H1 (cell line): ENCODE results near the gene TXK. TPM values are rescaled to one million over a fixed set of nuclear protein-coding genes. Genes with fewer than 3 reads are reported as not detected.

Source experiments
- CHD7 ChIP-seq: fragments of 300-600 bp; sonication (generic); IDR thresholded peaks from 2 replicates; pipeline ENCODE4 v1.7.1; 2012; ENCODE audit warnings: low read length, moderate library complexity, mild to moderate bottlenecking, inconsistent platforms; ENCODE audit not compliant: insufficient replicate concordance
- E2F6 ChIP-seq: IDR thresholded peaks from 2 replicates; pipeline ENCODE4 v1.6.1; 2012; ENCODE audit warnings: inconsistent platforms
- EP300 ChIP-seq, 2 experiments: IDR thresholded peaks; 1 replicate in 1 of 2; 2 replicates in 1 of 2; pipeline ENCODE4 v1.6.1; 2011 to 2012; ENCODE audit warnings: low read depth in 2 of 2, low read length in 2 of 2, mild to moderate bottlenecking in 2 of 2, borderline replicate concordance in 1 of 2, inconsistent platforms in 1 of 2, moderate library complexity in 1 of 2
- JUN ChIP-seq: IDR thresholded peaks from 2 replicates; pipeline ENCODE4 v1.6.1; 2011; ENCODE audit warnings: low read depth, mild to moderate bottlenecking, improper control_type of control experiment, low read length
- POU5F1 ChIP-seq: IDR thresholded peaks from 2 replicates; pipeline ENCODE4 v1.6.1; 2011; ENCODE audit warnings: low read depth, mild to moderate bottlenecking, low read length, moderate library complexity
- SP1 ChIP-seq: IDR thresholded peaks from 2 replicates; pipeline ENCODE4 v1.6.1; 2011; ENCODE audit warnings: low read depth, low read length
- TAF7 ChIP-seq: optimal IDR thresholded peaks from 2 replicates; pipeline ENCODE3; 2011; ENCODE audit warnings: low read depth, mild to moderate bottlenecking, inconsistent platforms, low read length, moderate library complexity, borderline replicate concordance
- polyA plus RNA-seq, 7 experiments: library from polyadenylated mRNA; depleted of rRNA in 3 of 7; stranded (reverse) in 5 of 7; unstranded in 2 of 7; fragments of >200 nt in 5 of 7; fragments of 200-250 nt in 2 of 7; gene quantifications; 1 replicate in 5 of 7; 2 replicates in 1 of 7; 4 replicates in 1 of 7; pipeline versions ENCODE4 v1.2.1 to v1.2.3, GENCODE V29; 2011 to 2013; ENCODE audit warnings: missing spikeins in 2 of 7, mixed read lengths in 2 of 7
- total RNA-seq: library from RNA; stranded (reverse); fragmentation: NEBNext Ultra II Directional; extraction: Animal tissue kit (Norgen Biotek cat#: 25700); gene quantifications from 2 replicates; pipeline ENCODE4 v1.2.1, GENCODE V29; 2021

TXK gene
- total and polyA plus RNA-seq, 2 of the 8 experiments (the other 6 are each of a cell fraction or from before 2014, with no cell fraction given) = not detected

DNA sequence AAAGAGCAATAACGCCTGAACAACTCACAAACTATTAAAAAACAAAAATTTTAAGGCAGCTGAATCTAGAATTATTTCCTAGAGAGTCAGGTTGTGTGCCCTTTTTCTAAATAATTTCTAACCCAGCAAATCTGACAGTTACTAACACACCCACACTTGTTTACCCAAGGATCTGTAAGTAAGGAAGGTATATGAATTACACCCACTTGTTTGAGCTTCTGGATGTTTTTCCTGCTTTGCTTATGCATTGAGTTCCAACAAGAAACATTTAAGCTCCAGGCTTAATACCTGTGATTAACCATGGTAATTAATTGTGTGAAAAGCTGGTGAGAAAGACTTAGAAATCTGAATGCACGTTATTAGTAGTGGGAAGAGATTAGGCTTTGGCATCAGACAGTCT, 115.9 kb downstream of the TXK start (continued):
- no peak for TF ChIP-seq CHD7
- no peak for TF ChIP-seq SP1
- no peak for TF ChIP-seq POU5F1
- TF ChIP-seq E2F6 = no peak
- TF ChIP-seq TAF7 = no peak
- TF ChIP-seq EP300 (IDR thresholded peaks at IDR 0.05; ENCODE audit: borderline replicate concordance in 1 of 2, low read depth in 2 of 2, low read length in 2 of 2) = no peak
- no peak for TF ChIP-seq JUN
